Chondrocyte (in vitro differentiated cells): Measurements from ENCODE around the gene BMP8B. TPM values are rescaled to one million over a fixed set of nuclear protein-coding genes. Genes with fewer than 3 reads are reported as not detected.
"Not testable (repeated sequence)": the region's sequence is repeated elsewhere in the genome, so short reads cannot be mapped to it uniquely, and the experiment has no call there.

Experiments used
- DNase-seq: peaks from one replicate; pipeline ENCODE4 v3.0.0; 2021; ENCODE audit warnings: mixed read lengths, low spot score
- H3K27ac Mint-ChIP-seq: one replicate; pipeline ENCODE4 v1.8.0; 2021; ENCODE audit warnings: mild to moderate bottlenecking, moderate library complexity, mixed read lengths; ENCODE audit not compliant: unreplicated experiment
- H3K27me3 Mint-ChIP-seq: 2 replicates; pipeline ENCODE4 v1.8.0; 2021; ENCODE audit warnings: low read depth, mixed read lengths
- H3K36me3 Mint-ChIP-seq: 2 replicates; pipeline ENCODE4 v1.8.0; 2021; ENCODE audit warnings: low read depth, mixed read lengths
- H3K4me1 Mint-ChIP-seq: 2 replicates; pipeline ENCODE4 v1.8.0; 2021; ENCODE audit warnings: low read depth, mild to moderate bottlenecking, mixed read lengths
- H3K4me3 Mint-ChIP-seq: one replicate; pipeline ENCODE4 v1.8.0; 2021; ENCODE audit warnings: mild to moderate bottlenecking, moderate library complexity, mixed read lengths; ENCODE audit not compliant: unreplicated experiment
- H3K9me3 Mint-ChIP-seq: 2 replicates; pipeline ENCODE4 v1.8.0; 2021; ENCODE audit warnings: low read depth, mixed read lengths
- total RNA-seq: library from RNA; stranded (reverse); gene quantifications from 3 replicates; pipeline ENCODE4 v1.2.1, GENCODE V29; 2021
- TF ChIP-seq, protein P1 (sequence below): fragments of 200-600 bp; sonication (generic); IDR thresholded peaks from 2 replicates; pipeline ENCODE4 v1.5.0; 2021; ENCODE audit warnings: antibody characterized with exemption, mild to moderate bottlenecking, moderate library complexity

The BMP8B gene
- total RNA-seq, 1 donor from 2014 or later, result 0.25 TPM

DNA sequence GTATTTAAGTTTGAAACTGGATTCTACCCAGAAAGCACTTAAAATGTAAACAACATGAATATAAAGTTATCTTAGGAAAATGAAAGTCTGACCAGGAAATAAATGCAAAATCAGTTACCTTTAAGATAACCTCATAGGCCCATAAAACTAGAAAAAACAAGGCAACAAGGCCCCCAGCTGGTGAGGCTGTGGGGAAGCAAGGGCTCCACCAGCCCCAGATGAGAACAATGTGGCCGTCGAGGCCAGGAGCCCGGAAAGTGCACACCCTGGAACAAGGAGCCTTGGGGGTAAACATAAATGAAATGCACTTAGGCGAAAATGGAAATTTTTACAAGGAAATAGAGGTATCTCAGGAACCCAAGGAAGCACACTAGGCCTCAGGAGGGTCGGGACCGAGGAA, 37.9 kb upstream of the BMP8B start:
- Mint-ChIP-seq H3K27me3 (no peaks in the 10 kb centered on the region), H3K4me1 (peaks cover 8% of the 10 kb centered on the region), H3K36me3 (peaks cover 4% of the 10 kb centered on the region), H3K4me3 (no peak overlapping the region), H3K27ac (no peak overlapping the region), H3K9me3 (peaks cover 5% of the 10 kb centered on the region)
- DNase-seq, result no peak
- TF ChIP-seq, protein P1, sequence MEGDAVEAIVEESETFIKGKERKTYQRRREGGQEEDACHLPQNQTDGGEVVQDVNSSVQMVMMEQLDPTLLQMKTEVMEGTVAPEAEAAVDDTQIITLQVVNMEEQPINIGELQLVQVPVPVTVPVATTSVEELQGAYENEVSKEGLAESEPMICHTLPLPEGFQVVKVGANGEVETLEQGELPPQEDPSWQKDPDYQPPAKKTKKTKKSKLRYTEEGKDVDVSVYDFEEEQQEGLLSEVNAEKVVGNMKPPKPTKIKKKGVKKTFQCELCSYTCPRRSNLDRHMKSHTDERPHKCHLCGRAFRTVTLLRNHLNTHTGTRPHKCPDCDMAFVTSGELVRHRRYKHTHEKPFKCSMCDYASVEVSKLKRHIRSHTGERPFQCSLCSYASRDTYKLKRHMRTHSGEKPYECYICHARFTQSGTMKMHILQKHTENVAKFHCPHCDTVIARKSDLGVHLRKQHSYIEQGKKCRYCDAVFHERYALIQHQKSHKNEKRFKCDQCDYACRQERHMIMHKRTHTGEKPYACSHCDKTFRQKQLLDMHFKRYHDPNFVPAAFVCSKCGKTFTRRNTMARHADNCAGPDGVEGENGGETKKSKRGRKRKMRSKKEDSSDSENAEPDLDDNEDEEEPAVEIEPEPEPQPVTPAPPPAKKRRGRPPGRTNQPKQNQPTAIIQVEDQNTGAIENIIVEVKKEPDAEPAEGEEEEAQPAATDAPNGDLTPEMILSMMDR, result no peak

DNA sequence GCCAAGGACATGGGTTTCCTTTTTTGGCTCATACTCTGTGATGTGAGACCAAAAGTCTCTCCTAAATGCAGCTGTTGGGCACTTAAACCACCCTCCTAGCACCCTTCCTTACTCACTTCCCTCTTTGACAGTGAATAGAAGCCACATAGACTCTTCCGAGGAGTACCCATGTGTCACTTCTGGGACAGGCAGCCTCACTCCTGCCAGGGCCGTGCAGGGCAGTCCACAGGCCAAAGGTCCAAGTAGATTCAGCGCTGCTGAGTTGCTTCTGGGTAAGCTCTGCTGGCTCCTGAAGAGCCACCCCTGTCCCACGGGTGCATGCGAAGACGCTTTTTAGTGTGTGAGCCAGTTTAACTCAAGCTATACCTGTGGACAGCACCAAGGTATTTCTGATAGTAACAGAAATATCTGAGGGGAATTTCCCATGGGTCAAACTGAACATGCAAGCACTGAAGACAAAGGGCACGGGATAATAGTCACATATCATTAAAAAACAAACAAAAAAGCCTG, 36.8 kb upstream of the BMP8B start:
- Mint-ChIP-seq H3K27me3 (no peaks in the 10 kb centered on the region), H3K9me3 (peaks cover 5% of the 10 kb centered on the region), H3K36me3 (peaks cover 4% of the 10 kb centered on the region), H3K27ac (no peak overlapping the region), H3K4me3 (no peak overlapping the region), H3K4me1 (peaks cover 8% of the 10 kb centered on the region)
- TF ChIP-seq, protein P1, result no peak
- DNase-seq, result no peak

DNA sequence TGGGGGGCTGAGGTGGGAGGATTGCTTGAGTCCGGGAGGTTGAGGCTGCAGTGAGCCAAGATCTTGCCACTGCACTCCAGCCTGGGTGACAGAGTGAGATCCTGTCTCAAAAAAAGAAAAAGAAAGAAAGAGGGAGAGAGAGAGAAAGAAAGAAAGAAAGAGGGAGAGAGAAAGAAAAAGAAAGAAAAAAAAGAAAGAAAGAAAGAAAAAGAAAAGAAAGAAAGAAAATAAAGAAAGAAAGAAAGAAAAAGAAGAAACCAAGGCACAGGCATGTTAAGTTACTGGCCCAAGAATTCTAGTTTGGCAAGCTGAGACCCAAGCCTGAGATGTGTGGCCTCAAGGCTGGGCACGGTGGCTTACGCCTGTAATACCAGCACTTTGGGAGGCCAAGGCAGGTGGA, 34.8 kb upstream of the BMP8B start:
- H3K4me1 Mint-ChIP-seq, DNase-seq, H3K27ac Mint-ChIP-seq, H3K9me3 Mint-ChIP-seq, H3K4me3 Mint-ChIP-seq, H3K36me3 Mint-ChIP-seq, H3K27me3 Mint-ChIP-seq: not testable (repeated sequence)

DNA sequence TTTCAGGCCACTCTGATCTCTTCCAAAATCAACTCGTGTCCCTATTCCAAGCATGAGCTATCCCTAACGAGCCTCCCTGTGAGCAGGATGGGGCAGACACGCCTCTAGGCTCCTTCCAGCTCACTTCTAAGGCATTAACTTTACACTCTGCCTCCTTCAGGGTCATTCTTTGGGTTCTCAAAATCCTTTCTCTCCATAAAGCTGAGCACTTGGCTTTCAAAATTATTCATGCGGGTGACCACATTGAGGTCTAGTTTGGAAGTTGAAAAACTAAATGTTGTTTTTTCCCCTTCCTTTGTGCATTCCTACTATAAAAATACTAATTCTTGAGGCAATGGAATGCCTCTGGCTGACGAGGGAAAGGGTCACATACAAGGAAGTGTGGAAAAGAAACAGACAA, 33.5 kb upstream of the BMP8B start:
- Mint-ChIP-seq H3K27me3 (no peaks in the 10 kb centered on the region), H3K4me1 (peaks cover 8% of the 10 kb centered on the region)
- no peak for DNase-seq

DNA sequence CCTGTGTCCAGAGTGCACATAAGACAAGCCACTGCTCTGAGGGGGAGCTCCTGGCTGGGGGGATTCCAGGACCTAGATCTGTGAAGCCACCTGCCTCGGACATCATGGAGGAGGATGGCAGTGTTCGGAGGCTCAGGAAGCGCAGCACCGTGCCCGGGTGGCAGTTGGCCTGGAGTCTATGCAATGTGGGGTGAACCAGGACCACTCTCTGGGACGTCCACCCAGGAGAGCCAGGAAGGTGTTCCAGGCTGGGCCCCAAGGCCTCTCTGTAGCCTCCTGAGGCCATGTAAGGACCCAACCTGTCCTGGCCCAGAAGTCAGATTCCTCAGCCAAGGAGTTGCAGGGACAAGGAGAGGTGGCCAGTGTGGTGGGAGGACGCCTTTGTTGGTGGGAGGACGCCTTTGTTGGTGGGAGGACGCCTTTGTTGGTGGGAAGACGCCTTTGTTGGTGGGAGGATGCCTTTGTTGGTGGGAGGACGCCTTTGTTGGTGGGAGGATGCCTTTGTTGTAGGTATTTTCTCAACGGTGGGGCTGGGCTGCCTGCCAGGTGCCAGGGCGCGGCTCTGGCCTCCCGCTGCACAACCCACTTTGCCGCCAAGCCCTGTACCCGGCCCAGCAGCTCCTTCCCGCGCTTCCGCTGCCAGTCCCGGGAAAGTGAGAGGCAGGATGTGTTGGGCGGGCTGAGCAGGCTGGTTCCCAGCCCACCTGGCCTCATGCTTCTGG, 30.6 kb upstream of the BMP8B start:
- peaks cover 2% of the 10 kb centered on the region for H3K36me3 Mint-ChIP-seq
- DNase-seq, result no peak
- H3K27ac Mint-ChIP-seq, result no peak overlapping the region
- peaks cover 3% of the 10 kb centered on the region for H3K9me3 Mint-ChIP-seq
- TF ChIP-seq, protein P1, result no peak
- H3K4me1 Mint-ChIP-seq, result peaks cover 12% of the 10 kb centered on the region
- no peak overlapping the region for H3K4me3 Mint-ChIP-seq
- peaks cover 11% of the 10 kb centered on the region for H3K27me3 Mint-ChIP-seq

More for the DNA sequence above, 33.5 kb upstream of the BMP8B start:
- H3K4me3 Mint-ChIP-seq, result no peak overlapping the region
- TF ChIP-seq, protein P1, result no peak
- H3K27ac Mint-ChIP-seq, result no peak overlapping the region
- H3K36me3 Mint-ChIP-seq, result peaks cover 4% of the 10 kb centered on the region
- H3K9me3 Mint-ChIP-seq, result peaks cover 5% of the 10 kb centered on the region

DNA sequence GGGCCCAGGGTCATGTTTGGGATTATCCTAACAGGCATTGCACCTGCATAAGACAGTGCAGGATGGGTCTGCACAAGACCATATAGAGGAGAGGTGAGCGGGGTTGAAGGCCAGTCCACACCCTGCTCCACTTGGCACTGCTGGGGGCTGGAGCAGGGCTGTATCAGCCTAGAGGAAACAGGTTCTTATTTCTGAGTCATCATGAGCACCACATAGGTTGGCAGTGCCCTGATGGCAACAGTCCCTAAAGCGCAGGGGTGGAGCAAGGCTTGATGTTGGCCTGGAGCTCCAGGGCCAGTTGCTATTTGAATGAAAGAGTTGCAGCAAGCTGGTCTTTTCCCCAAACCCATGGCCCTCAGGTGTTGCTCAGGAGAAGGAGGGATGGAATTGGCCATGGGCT, 29.8 kb upstream of the BMP8B start:
- Mint-ChIP-seq H3K36me3 (peaks cover 2% of the 10 kb centered on the region), H3K4me3 (no peak overlapping the region), H3K9me3 (no peaks in the 10 kb centered on the region), H3K27me3 (peaks cover 11% of the 10 kb centered on the region), H3K4me1 (peaks cover 12% of the 10 kb centered on the region), H3K27ac (no peak overlapping the region)
- TF ChIP-seq, protein P1, result no peak
- no peak for DNase-seq
